Neutrophil (primary cell): ENCODE data around the gene SYCN.

Experiments used
- H3K27ac ChIP-seq: fragments of 200-600 bp; sonication (generic); 2 replicates; pipeline ENCODE4 v1.5.1; 2016; ENCODE audit warnings: mild to moderate bottlenecking, moderate library complexity
- H3K27me3 ChIP-seq: fragments of 200-600 bp; sonication (generic); 2 replicates; pipeline ENCODE4 v1.6.0; 2016; ENCODE audit warnings: mild to moderate bottlenecking
- H3K36me3 ChIP-seq: fragments of 200-600 bp; sonication (generic); 2 replicates; pipeline ENCODE4 v1.5.1; 2017
- H3K4me1 ChIP-seq, 2 experiments: fragments of 200-600 bp in 1 of 2; sonication (generic) in 1 of 2; 1 replicate in 1 of 2; 2 replicates in 1 of 2; pipeline versions ENCODE4 v1.5.1 to v1.6.1; 2013 to 2016; ENCODE audit warnings: low read depth in 1 of 2, low read length in 1 of 2, mild to moderate bottlenecking in 1 of 2, moderate library complexity in 1 of 2; ENCODE audit not compliant: control insufficient read depth in 1 of 2, insufficient read depth in 1 of 2
- H3K4me3 ChIP-seq, 2 experiments: fragments of 200-600 bp in 1 of 2; sonication (generic) in 1 of 2; 1 replicate in 1 of 2; 2 replicates in 1 of 2; pipeline ENCODE4 v1.5.1; 2013 to 2016; ENCODE audit warnings: low read depth in 1 of 2, low read length in 1 of 2, mild to moderate bottlenecking in 1 of 2, moderate library complexity in 1 of 2
- H3K9me3 ChIP-seq: fragments of 200-600 bp; sonication (generic); 2 replicates; pipeline ENCODE4 v1.5.1; 2016
- TF ChIP-seq, protein P1 (sequence below): fragments of 200-600 bp; sonication (generic); IDR thresholded peaks from 2 replicates; pipeline ENCODE4 v1.5.1; 2016; ENCODE audit warnings: antibody characterized with exemption

Gene SYCN

DNA sequence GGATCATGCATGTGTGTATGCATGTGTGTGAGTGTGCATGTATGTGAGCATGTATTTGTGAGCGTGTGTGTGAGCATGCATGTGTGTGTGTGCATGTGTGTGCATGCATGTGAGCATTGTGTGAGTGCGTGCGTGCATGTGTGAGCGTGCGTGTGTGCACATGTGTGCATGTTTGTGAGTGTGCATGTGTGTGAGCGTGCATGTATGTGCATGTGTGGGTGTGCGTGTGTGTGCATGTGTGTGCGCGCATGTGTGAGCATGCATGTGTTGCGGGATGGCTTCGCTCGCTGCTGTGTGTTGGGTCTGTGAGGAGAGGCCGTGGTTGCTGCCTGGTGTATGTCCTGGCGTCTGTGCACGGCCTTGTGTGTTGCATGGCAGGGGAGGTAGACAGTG, 46.1 kb downstream of the SYCN start:
- Histone ChIP-seq H3K4me3 (no peak overlapping the region), H3K9me3 (no peaks in the 10 kb centered on the region), H3K27me3 (no peaks in the 10 kb centered on the region), H3K36me3 (no peaks in the 10 kb centered on the region), H3K4me1 (no peaks in the 10 kb centered on the region), H3K27ac (no peak overlapping the region)
- TF ChIP-seq, protein P1, sequence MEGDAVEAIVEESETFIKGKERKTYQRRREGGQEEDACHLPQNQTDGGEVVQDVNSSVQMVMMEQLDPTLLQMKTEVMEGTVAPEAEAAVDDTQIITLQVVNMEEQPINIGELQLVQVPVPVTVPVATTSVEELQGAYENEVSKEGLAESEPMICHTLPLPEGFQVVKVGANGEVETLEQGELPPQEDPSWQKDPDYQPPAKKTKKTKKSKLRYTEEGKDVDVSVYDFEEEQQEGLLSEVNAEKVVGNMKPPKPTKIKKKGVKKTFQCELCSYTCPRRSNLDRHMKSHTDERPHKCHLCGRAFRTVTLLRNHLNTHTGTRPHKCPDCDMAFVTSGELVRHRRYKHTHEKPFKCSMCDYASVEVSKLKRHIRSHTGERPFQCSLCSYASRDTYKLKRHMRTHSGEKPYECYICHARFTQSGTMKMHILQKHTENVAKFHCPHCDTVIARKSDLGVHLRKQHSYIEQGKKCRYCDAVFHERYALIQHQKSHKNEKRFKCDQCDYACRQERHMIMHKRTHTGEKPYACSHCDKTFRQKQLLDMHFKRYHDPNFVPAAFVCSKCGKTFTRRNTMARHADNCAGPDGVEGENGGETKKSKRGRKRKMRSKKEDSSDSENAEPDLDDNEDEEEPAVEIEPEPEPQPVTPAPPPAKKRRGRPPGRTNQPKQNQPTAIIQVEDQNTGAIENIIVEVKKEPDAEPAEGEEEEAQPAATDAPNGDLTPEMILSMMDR = no peak

DNA sequence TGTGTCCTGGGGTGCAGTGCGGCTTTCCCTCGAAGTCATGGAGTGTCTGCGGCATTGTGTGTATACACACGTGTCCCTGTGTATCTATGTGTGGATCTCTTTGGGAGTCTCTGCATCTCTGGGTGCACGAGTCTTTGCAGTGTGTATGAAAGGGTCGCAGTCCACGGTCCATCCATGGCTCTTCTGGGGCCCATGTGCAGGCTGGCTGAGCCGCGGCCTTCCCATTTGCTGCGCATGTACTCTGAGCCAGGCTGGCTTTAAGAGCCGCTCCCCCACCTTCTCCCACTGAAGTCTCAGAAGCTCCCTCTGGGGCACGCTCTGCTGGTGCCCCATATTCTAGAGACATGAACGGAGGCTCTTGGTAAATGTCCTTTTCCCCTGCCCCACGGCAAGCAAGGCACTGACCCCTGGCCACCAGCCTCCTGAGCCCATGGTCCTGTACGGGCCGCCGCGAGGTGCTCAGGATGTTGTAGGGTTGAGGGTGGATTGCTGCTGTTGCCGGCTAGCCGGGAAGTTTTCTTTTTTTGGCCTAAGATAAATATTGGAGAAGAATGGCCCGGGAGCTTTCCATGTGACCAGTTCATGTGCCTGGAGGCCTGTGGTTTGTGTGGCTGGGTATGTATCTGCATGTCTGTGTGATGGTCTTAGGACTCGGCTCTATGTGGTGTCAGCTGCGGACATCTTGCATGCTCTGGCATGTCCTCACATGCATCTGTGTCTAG, 46.6 kb downstream of the SYCN start:
- no peak overlapping the region for H3K4me3 ChIP-seq
- H3K36me3 ChIP-seq = no peaks in the 10 kb centered on the region
- H3K27me3 ChIP-seq = no peaks in the 10 kb centered on the region
- no peaks in the 10 kb centered on the region for H3K4me1 ChIP-seq
- TF ChIP-seq, protein P1 = no peak
- H3K27ac ChIP-seq = no peak overlapping the region
- H3K9me3 ChIP-seq = no peaks in the 10 kb centered on the region

DNA sequence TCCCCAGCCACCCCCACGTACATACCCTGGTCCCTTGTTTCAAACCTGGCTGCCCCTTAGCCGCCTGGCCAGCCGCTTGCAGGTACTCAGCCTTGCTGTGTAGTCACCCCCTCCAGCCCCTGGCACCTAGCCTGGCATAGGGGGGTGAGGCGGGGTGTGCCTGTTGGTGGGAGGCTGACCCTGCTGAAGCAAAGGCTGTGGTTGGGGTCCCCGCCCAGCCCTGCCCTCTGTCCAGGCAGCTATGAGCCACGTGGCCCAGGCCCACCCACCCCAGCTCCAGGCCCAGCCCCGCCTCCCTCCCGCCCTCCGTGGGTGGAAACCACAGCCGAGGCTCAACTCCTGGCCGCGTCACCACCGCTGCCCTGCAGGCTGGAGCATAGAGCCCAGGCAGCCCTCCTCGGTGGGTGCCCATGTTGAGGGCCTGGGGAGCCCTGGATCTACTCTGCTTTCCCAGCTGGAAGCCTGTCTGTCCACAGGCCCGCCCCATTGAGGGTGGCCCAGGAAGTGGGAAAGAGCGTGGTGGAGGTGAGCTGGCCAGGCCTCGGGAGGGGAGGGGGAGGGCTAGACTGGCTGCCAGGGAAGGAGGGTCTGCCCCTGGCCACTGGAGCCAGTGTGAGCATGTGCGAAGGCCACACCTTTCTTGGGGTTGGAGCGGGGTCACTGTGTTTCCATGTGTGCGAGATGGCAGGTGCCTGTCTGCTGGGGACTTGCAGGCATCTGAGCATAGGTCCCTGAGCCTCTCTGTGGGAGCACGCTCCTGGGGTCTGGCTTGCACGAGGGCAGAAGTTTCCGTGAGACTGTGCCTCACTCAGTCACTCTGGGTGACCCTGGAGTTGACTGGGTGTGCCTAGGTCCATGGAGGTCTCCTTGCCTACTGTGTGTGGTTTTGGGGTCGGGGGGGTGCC, 47.5 kb downstream of the SYCN start:
- H3K4me1 ChIP-seq = no peaks in the 10 kb centered on the region
- no peak overlapping the region for H3K4me3 ChIP-seq

DNA sequence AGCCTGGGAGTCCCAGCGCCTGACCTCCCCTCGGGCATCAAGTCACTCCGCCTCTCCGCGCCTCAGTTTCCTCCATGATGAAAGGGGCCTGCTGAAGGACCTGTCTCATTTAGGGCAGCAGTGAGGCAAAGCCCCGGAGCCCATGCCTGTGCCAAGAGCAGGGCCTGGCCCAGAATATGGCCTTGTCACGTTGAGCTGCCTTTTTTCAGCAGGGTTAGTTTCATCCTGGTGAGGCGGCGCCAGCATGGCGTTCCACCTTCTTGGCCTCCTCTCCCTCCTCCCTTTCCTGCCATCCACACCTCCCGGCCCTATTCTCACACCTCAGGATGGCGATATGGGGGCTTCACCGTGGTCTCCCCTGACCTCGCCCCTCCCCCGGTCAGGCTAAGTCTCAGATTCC, 48.3 kb downstream of the SYCN start:
- H3K36me3 ChIP-seq = no peaks in the 10 kb centered on the region
- H3K4me1 ChIP-seq = no peaks in the 10 kb centered on the region
- H3K27me3 ChIP-seq = no peaks in the 10 kb centered on the region
- TF ChIP-seq, protein P1 = no peak
- no peak overlapping the region for H3K4me3 ChIP-seq
- H3K27ac ChIP-seq = no peak overlapping the region
- H3K9me3 ChIP-seq = no peaks in the 10 kb centered on the region

More for the DNA sequence above, 47.5 kb downstream of the SYCN start:
- H3K9me3 ChIP-seq = no peaks in the 10 kb centered on the region
- no peaks in the 10 kb centered on the region for H3K27me3 ChIP-seq
- no peaks in the 10 kb centered on the region for H3K36me3 ChIP-seq
- no peak overlapping the region for H3K27ac ChIP-seq
- TF ChIP-seq, protein P1 = no peak

DNA sequence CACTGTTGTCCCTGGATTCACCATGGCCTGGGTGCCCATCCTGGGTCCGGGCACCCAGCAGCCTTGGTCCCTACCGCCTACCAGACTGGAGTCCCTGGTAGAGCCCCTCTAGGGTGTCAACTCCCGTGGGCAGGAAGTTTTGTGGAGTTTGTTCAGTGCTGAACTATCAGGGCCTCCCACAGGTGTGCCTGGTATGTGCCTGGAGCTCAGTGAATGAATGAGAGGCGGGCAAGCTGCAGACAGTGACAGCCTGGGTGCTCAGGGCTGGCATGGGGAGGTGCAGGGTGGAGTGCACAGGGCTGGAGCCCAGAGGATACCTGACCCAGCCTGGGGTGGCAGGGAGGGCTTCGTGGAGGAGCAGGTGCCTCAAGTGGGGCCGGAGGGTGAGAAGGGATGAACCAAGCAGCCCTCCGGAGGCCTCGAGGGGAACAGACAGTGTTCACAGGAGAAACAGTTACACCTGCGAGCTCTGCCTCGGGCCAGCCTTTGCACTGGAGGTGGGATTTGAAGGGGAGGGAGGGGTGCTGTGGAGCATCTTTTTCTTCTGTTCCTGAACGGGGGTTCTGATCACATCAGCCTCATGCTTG, 48.9 kb downstream of the SYCN start:
- Histone ChIP-seq H3K27ac (no peak overlapping the region), H3K36me3 (no peaks in the 10 kb centered on the region), H3K27me3 (no peaks in the 10 kb centered on the region), H3K4me1 (no peaks in the 10 kb centered on the region), H3K9me3 (no peaks in the 10 kb centered on the region), H3K4me3 (no peak overlapping the region)
- TF ChIP-seq, protein P1 = no peak
